Thyroid gland (tissue), 4 donors: ENCODE measurements around the gene APCDD1L. TPM values are rescaled to one million over a fixed set of nuclear protein-coding genes. Genes with fewer than 3 reads are reported as not detected.

Experiments used
- DNase-seq, 2 donors: peaks; one replicate each; pipeline ENCODE4 v3.0.0-alpha.2; 2019
- H3K27ac ChIP-seq, 3 donors: fragments of 200-600 bp; sonication (generic); 1 replicate in 2 of 3; 2 replicates in 1 of 3; pipeline ENCODE4 v1.5.1; 2016 to 2019; ENCODE audit warnings: mild to moderate bottlenecking in 1 of 3, moderate library complexity in 1 of 3
- H3K27me3 ChIP-seq: fragments of 200-600 bp; sonication (generic); one replicate; pipeline ENCODE4 v1.5.1; 2019
- H3K36me3 ChIP-seq, 2 donors: fragments of 200-600 bp; sonication (generic); one replicate each; pipeline ENCODE4 v1.5.1; 2016 to 2019
- H3K4me1 ChIP-seq, 2 donors: fragments of 200-600 bp; sonication (generic); one replicate each; pipeline ENCODE4 v1.5.1; 2017 to 2019
- H3K4me3 ChIP-seq, 3 donors: fragments of 200-600 bp; sonication (generic); replicated peaks in 1 of 3; 1 replicate in 2 of 3; 2 replicates in 1 of 3; pipeline ENCODE4 v1.5.1; 2016; ENCODE audit warnings: mild to moderate bottlenecking in 1 of 3
- H3K9me3 ChIP-seq: fragments of 200-600 bp; sonication (generic); one replicate; pipeline ENCODE4 v1.5.1; 2017
- POLR2A ChIP-seq, 2 donors: fragments of 450-650 bp; IDR thresholded peaks; one replicate each; pipeline ENCODE4 v1.6.1; 2017; ENCODE audit warnings: antibody characterized with exemption in 2 of 2, mild to moderate bottlenecking in 2 of 2, moderate library complexity in 1 of 2
- WGBS, 2 donors: methylation state at CpG; one replicate each; pipeline ENCODE4 v1.1.5; 2017; 5-methylcytosine and 5-hydroxymethylcytosine counted together
- intact Hi-C: fragments of 100-400 bp; cut with DNase I; formaldehyde crosslinking; loops from one replicate; pipeline ENCODE4 v1.15.1; 2023
- total RNA-seq, 4 donors: library from RNA; depleted of rRNA; stranded (reverse); fragments of >200 nt; gene quantifications; one replicate each; pipeline ENCODE4 v1.2.3, GENCODE V29; 2016
- TF ChIP-seq, protein P1 (sequence below), 6 experiments: fragments of 200-600 bp in 3 of 6; fragments of 450-650 bp in 3 of 6; sonication (generic) in 3 of 6; IDR thresholded peaks; one replicate each; pipeline ENCODE4 v1.5.1; 2016 to 2019; ENCODE audit warnings: antibody characterized with exemption in 6 of 6, mild to moderate bottlenecking in 2 of 6, inconsistent platforms in 1 of 6, moderate library complexity in 1 of 6

APCDD1L gene
- total RNA-seq, 4 donors from 2014 or later, result 0.11 TPM; not detected in 3

DNA sequence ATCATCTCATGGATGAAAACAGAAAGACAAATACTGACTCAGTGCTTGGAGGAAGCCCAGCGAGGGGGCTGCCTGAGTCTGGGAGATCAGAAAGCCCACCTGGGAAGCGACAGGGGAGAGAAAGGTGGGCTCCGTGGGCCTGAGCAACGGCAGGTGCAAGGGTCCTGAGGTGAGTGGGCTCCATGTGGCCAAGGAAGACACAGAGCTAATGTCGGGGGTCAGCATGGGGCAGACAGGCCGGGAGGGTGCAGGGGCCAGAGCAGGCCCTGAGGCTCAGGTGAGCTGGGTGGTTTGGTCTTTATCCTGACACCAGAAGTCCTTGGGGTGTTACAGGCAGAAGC, 18.8 kb downstream of the APCDD1L start:
- Histone ChIP-seq H3K36me3 (no peaks in the 10 kb centered on the region), H3K9me3 (no peaks in the 10 kb centered on the region), H3K27me3 (no peaks in the 10 kb centered on the region), H3K27ac (no peak overlapping the region), H3K4me3 (no peak overlapping the region), H3K4me1 (no peaks in the 10 kb centered on the region)
- WGBS, 2 donors, result 88 to 91% methylated on average over 6 of the region's 6 CpGs
- DNase-seq, result no peak
- intact Hi-C loops, result no loop called here
- TF ChIP-seq, protein P1, sequence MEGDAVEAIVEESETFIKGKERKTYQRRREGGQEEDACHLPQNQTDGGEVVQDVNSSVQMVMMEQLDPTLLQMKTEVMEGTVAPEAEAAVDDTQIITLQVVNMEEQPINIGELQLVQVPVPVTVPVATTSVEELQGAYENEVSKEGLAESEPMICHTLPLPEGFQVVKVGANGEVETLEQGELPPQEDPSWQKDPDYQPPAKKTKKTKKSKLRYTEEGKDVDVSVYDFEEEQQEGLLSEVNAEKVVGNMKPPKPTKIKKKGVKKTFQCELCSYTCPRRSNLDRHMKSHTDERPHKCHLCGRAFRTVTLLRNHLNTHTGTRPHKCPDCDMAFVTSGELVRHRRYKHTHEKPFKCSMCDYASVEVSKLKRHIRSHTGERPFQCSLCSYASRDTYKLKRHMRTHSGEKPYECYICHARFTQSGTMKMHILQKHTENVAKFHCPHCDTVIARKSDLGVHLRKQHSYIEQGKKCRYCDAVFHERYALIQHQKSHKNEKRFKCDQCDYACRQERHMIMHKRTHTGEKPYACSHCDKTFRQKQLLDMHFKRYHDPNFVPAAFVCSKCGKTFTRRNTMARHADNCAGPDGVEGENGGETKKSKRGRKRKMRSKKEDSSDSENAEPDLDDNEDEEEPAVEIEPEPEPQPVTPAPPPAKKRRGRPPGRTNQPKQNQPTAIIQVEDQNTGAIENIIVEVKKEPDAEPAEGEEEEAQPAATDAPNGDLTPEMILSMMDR (IDR thresholded peaks at IDR 0.05), result no peak
- no peak for TF ChIP-seq POLR2A (IDR thresholded peaks at IDR 0.05)

DNA sequence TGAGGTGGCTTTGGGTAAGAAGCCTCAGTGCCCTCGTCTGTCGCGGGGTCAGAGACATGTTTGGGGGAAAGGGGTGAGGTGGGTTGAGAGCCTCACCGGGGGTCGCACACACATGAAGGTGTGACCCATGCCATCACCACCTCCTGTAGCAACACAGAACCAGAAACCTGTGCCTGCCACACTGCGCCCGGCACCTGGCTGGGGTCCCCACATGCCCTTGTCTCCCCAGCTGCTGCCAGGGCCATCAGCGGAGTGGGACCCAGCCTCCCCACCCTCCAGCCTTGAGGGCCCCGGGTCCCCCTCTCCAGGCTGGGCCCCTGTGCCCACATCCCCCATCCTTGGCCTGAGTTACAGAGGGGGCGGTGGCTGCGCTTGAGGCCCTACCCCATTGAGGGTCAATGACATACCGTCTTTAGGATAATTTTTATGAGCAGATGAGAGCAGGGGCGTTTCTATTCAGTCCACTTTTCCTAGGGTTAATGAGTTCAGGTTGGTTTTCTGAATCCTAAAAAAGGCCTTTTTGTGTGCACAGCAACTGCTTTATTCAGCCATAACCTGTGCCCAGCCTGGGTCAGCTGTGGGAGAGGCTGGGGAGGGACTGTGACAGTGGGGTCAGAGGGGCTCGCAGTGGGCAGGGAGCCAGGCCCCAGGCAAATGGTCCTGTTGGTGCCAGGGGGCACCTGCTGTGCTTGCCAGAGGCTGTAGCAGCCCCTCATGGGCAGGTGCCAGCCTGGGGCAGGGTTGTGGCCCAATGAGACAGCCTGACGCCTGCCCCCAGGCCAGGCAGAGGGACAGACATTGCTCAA, 19.4 kb downstream of the APCDD1L start:
- 94 to 95% methylated on average over 10 to 11 of the region's 15 CpGs for WGBS, 2 donors

DNA sequence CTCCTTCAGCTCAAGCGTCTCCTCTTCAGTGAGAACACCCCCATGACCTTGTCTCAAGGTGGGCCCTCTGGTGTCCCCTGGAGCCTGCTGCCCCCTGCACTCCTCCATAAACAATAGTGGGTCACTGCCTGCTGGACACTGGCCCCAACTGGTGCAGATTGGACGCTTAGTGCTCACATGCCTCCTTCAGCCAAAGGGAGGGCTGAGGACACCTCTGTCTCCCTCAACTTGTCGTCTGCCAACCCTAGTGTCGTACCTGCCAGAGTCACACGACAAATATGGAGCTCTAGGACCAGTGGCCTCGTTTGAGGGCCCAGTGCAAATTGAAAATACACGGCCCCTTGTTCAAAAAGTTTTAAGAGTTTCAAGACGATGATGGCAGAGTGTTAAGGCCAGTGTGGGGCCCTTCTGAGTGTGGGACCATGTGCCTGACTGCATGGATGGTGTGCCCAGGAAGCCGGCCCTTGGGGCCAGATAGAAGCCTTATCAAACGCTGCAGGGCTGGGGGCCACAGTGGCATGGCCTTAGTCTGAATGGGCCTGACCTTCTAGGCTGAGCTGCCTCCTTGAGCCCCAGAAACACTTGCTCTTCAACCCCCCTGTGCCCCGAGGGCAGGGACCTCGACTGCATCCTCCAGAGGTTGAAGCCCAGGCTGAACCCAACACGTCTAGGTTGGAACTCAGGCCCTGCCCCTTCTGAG, 20.1 kb downstream of the APCDD1L start:
- WGBS, 2 donors, result 92 to 93% methylated on average over 10 to 13 of the region's 13 CpGs
- Histone ChIP-seq H3K27ac (no peak overlapping the region), H3K9me3 (no peaks in the 10 kb centered on the region), H3K4me3 (no peak overlapping the region), H3K4me1 (no peaks in the 10 kb centered on the region), H3K36me3 (no peaks in the 10 kb centered on the region), H3K27me3 (no peaks in the 10 kb centered on the region)
- intact Hi-C loops, result no loop called here
- no peak for TF ChIP-seq POLR2A (IDR thresholded peaks at IDR 0.05)
- TF ChIP-seq, protein P1 (IDR thresholded peaks at IDR 0.05), result no peak
- DNase-seq, result no peak

More for the DNA sequence above, 19.4 kb downstream of the APCDD1L start:
- Histone ChIP-seq H3K27me3 (no peaks in the 10 kb centered on the region), H3K9me3 (no peaks in the 10 kb centered on the region), H3K27ac (no peak overlapping the region), H3K36me3 (no peaks in the 10 kb centered on the region), H3K4me1 (no peaks in the 10 kb centered on the region), H3K4me3 (no peak overlapping the region)
- TF ChIP-seq, protein P1 (IDR thresholded peaks at IDR 0.05), result no peak
- TF ChIP-seq POLR2A (IDR thresholded peaks at IDR 0.05), result no peak
- intact Hi-C loops, result no loop called here
- no peak for DNase-seq

DNA sequence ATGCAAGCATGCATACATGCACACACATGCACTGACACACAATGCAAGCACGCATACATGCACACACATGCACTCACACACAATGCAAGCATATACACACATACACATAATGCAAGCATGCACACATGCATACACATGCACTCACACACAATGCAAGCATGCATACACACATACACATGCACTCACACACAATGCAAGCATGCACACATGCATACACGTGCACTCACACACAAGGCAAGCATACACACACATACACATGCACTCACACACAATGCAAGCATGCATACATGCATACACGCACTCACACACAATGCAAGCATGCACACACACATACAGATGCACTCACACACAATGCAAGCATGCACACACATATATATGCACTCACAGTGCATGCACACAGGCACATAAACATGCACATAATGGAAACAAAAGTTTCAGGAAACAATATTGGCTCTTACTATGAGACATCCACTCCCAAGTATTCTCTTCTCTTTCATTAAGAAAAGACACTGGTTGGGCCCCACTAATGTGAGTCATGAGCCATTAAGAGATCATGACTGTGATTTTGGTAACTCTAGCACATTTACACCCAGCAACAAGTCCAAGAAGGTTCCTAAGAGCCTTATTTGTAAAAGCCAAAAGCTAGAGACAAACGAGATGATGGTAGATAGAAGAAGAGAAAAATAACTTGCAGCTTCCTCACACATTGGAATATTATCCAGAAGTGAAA, 22.2 kb downstream of the APCDD1L start:
- DNase-seq, result no peak
- intact Hi-C loops, result no loop called here
- 79 to 84% methylated on average over 4 of the region's 4 CpGs for WGBS, 2 donors

More for the DNA sequence above, 22.2 kb downstream of the APCDD1L start:
- TF ChIP-seq, protein P1 (IDR thresholded peaks at IDR 0.05), result no peak
- TF ChIP-seq POLR2A (IDR thresholded peaks at IDR 0.05), result no peak
- H3K4me3 ChIP-seq, result no peak overlapping the region
- no peaks in the 10 kb centered on the region for H3K4me1 ChIP-seq
- H3K27ac ChIP-seq, result no peak overlapping the region
- no peaks in the 10 kb centered on the region for H3K27me3 ChIP-seq
- H3K9me3 ChIP-seq, result no peaks in the 10 kb centered on the region
- no peaks in the 10 kb centered on the region for H3K36me3 ChIP-seq
